NCI-H2107 treated with DMSO at 0.1 percent for 48 hours (cell line): Measurements from ENCODE around the gene ERCC5.
A peak's percentile ranks its signal among the peaks of the same experiment; 100 is the strongest.

Experiments
- DNase-seq: peaks from one replicate; lab custom pipeline; 2025; ENCODE audit not compliant: unreplicated experiment; lab: John Stamatoyannopoulos, UW

Gene ERCC5

DNA sequence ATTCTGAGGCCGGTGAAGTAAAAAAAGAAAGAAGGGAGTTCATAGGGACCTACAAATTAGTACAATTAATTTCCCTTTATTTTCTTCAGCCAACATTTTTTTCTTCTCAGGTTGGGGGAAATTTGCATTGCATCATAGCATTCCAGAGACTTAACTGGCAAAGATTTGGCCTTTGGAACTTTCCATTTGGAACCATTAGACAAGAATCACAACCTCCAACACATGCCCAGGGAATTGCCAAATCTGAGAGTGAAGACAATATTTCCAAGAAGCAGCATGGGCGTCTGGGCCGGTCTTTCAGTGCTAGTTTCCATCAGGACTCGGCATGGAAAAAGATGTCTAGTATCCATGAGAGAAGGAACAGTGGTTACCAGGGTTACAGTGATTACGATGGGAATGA is 6.4 kb upstream of the ERCC5 start:
- no peak for DNase-seq

DNA sequence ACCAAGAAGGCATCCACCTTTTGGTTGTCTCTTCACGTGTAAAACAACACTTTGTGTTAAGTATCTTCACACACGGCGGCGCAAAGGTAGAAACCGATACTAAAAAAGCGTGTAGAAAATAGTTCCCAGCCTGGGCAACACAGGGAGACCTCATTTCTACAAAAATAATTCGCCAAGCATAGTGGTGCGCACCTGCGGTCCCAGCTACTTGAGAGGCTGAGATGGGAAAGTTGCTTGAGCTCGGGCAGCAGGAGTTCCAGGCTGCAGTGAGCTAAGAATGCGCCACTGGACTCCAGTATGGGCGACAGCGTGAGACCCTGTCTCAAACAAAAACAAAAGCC is 573 bp upstream of the ERCC5 start:
- no peak for DNase-seq

DNA sequence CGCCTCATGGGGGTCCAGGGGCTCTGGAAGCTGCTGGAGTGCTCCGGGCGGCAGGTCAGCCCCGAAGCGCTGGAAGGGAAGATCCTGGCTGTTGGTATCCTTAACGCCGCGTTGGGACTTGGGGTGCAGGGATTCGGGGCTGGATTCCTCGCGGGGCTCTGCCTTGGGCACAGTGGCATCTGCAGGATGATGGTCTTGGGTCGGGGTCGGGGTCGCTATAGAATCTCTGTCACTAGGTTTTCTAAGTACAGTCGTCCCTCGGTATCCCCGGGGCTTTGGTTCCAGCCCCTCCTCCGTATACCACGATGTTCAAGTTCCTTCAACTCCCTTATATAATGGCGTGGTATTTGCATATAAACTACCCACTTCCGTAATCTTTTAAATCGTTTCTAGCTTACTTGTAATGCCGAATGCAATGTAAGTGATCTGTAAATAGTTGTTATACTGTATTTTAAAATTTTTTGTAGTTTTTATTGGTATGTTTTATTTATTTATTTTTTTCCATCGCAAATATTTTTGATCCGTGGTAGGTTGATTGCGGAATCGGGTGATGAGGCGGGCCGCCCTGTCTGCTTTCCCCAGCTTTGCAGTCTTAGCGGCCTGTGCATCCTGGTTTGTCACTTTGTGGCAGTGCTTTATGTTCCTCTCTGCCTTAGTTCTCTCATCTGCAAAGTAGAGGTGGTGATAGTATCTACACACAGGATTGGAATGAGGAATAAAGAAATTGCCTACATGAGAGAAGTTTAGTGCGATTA is 606 bp downstream of the ERCC5 start:
- peak; percentile 5 for DNase-seq

DNA sequence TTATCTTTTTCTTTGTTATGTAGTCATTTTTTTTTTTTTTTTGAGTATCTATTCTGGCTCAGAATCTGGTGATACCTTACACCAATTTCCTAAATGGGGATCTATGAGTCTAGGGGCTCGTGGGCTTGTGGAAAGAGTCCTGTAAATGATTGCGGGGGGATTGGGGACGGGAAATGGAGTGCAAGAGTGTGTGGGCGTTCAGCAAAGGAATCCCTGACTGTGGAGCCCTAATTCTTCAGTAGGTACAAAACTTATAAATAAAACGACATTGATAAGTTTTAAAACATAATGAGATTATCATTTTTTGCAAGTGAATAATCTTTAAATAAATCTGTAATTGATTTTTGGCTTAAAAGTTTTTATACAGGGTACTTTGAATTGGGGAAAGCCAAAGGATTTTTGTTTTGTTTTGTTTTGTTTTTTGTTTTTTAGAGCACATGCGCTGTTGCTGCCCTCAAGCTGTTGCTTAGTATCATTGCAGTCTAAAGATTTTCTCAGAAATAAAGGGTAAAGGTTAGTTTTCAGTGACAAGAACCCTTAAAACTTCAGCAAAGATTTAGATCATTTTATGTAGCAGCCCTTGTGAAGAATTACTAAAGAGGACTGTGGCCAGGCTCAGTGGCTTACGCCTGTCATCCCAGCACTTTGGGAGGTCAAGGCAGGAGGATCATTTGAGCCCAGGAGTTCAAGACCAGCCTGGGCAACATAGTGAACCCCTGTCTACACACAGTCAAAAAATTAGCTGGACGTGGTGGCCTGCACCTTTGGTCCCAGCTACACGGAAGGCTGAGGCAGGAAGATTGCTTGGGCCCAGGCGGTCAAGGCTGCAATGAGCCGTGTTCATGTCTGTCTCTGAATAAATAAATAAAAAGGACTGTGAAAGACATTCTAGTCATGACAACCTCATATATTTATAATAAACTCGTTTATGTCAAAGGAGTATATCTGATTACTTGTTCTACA is 1.7 kb downstream of the ERCC5 start:
- peak; percentile 7 for DNase-seq

DNA sequence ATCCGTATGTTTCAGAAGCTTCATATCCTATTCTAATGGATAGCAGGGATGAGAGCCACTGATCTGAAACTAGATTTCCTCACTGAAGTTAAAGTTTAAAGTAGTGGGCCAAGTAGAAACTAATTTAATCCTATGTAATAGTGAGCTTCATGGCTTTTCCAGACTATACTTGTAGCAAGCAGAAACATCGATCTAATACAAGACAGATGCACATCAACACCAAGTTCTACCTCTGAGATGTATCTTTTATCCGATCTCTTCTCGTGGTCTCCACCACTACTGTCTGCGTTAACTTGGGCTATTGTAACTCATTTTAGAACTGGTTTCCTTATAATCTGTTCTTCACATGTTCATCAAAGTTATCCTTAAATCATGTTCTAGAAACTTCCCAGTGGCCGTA is 3.1 kb downstream of the ERCC5 start:
- DNase-seq, result no peak

DNA sequence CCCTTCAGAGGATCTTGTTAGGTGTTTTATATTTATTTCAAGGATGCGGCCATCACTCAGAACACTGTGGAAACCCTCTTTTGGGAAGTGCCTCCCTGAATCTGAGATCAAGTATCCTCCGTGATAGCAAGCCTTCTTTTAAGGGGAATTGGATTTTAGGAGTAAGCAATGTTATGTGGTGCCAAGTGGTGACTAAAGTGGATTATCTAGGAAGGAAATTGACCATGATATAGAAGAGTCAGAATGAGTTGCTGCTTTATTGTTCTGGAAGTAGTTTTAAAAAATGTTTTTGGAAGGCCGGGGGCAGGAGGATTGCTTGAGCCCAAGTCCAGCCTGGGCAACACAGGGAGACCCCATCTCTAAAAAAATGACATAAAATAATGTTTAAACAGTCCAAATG is 6.7 kb downstream of the ERCC5 start:
- no peak for DNase-seq

DNA sequence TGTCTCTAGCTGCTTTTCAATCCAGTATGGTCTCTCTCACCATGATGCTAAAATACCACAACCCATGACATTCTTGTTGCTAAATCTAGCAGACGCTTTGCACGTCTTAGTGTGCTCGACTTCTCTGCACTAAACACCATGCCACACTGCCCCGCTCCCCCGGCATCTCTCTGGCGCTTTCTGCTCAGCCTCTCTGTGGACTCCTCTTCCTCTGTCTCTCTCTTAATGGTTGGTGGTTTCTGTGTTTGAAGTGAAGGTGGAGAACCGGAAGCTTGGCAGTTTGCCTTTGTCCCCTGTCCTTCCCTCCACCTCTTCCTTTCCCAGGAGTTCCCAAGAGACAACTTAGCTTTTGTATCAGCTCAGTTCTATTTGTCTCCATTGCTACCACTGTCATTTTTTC is 8.8 kb downstream of the ERCC5 start:
- no peak for DNase-seq

DNA sequence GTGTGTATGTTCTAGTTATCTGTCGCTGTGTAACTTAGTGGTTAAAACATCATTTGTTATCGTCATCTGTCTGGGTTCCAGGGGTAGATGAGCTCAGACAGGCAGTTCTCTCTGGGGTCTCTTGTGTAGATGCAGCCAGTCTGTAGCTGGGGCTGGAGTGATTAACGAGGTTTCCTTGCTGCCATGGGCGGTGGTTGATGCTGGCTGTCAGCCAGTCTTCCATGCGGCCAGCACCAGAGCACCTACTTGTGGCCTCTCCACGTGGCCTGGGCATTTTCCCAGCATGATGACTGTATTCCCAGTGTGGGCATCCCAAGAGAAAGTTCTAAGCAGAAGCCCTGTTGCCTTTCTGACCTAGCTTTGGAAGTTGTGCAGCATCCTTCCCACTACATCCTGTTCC is 10.7 kb downstream of the ERCC5 start:
- DNase-seq, result no peak

DNA sequence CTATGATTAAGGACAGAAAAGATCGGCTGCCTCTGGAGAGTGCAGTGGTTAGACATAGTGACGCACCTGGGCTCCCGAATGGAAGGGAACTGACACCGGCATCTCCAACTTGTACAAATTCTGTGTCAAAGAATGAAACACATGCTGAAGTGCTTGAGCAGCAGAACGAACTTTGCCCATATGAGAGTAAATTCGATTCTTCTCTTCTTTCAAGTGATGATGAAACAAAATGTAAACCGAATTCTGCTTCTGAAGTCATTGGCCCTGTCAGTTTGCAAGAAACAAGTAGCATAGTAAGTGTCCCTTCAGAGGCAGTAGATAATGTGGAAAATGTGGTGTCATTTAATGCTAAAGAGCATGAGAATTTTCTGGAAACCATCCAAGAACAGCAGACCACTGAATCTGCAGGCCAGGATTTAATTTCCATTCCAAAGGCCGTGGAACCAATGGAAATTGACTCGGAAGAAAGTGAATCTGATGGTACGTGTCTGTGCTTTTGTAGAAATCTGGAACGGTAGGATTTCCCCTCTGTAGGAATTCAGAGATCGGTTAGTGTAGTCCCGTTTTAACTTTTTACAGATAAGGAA is 16.9 kb downstream of the ERCC5 start:
- DNase-seq, result no peak

DNA sequence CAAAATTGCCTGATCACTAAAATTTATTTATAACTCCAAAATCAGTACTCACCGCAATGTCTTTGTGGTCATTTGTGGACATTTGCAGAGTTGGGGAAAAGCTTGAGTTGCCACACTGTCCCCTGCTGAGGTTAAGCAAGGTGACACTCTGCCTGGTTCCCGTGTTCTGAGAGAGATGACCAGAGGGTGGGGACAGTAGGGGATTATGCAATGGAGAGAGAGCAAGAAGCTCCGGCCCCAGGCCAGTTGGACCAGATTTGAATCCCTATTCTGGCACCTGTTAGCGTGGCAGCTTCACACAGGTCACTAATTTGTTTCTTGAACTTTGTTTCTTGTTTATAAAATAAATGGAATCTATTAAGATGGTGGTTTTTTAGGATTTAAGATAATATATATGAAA is 17.8 kb downstream of the ERCC5 start:
- no peak for DNase-seq

DNA sequence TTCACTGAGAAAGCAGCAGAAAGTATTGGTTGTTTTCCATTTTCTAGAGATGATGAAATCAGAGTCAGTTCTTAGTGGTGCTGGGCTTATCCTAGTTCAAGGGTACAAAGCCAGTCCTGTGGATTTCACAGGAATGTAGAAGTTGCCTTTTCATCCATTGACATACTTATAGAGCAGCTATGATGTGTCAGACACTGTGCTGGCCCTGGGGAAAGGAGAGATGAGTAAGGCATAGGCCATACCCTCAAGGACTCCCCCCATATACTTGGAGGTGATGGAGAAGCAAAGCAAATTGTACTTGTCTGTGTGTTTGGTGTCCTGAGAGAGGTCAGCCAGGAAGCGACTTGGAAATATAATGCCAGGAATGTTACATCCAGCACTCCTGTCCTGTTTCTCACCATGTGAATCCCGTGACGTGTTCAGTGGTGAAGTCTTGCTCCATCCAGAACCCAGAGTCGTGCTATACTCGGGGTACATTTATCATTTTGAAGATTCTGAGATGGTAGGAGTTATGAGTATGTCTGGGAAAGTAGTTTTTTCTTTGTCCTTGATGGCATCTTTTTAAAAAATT is 22.6 kb downstream of the ERCC5 start:
- no peak for DNase-seq

DNA sequence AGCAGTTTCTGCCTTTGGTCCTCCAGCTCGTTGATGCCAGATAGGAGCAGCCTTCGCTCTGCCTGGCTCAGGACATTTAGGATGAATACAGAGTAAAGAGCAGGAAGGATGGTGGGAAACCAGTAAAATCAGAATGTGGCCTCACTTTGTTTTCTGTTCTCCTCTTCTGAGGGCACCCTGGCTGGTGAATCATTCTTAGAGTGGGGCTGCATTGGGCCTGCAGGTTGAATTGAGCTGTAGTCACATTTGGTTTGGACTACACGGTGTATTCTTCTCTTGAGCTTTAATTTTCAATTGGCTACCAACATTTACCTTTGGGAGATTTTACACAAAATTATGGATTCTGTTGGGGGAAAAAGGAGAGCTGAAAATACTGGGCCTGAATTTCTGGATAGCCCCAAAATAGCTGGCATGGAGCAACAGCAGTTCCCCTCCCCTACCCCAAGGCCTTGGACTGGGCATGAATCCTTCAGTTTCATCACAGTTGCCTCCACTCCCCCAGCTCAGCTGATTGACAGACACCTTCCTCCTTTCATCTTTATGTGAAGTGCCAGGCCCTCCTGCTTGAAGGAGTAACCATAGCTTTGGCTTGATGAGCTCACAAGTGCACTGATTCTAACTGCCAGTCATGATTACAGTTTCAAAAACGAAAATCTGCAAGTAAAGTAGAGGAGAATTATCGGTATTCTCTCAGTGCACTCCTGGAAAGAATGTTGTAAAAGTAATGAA is 24.3 kb downstream of the ERCC5 start:
- no peak for DNase-seq

DNA sequence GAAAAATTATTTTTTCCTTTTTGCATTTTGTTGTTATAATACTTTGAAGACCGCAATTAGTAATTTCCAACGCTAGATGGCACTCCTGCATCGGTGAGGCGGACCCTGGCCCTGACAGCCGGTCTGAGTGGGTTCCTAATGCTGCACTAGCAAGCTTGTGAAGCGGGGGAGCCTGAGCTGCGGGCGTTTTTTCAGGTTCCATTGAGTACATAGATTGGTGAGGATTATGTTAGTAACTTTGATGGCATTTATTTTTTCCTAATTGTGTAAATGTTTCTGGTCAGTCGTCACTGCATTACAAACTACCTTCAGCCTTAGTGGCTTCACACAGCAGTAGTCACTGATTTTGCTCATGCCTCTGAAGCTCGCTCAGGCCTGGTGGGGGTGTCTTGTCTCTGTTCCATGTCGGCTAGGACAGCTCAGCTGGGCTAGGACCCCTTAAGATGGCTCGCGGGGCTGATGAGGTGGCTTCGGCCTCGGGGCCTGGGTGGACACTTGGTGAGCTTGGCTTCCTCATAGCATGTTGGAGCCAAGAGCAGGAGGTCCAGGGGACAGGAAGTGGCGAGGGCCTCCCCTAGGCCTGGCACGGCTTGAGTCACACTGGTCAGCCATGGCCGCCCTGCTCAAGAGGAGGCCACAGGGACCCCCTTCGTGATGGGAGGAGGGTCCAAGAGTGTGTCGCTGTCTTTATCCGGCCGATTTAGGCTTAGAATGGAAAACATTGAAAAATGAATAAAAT is 25.0 kb downstream of the ERCC5 start:
- no peak for DNase-seq

DNA sequence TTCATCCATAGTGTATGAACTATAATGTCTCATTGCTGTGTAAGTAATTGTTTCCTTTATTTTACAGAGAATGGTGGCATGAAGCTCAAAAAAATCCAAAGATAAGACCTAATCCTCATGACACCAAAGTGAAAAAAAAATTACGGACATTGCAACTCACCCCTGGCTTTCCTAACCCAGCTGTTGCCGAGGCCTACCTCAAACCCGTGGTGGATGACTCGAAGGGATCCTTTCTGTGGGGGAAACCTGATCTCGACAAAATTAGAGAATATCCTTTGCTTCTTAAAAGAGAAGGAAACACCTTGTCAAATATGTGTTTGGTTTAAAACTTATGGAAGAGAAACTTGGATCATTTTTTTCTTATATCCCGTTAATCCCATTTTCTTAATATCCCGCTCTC is 26.3 kb downstream of the ERCC5 start:
- no peak for DNase-seq

DNA sequence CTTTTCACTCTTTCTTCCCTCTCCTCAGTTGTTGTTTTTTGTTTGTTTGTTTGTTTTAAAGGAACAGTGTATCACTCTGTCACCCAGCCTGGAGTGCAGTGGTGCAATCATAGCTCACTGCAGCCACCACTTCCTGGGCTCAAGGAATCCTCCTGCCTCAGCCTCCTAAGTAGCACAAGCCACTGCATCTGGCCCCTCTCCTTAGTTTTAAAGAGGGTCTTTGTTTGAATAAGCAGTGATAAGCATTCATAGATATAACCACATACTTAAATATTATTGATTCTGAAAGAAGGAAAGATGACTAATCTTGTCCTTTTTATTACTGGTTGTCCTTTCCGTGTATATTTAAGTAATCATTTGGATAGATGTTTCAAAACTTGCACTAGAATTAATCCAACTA is 26.7 kb downstream of the ERCC5 start:
- no peak for DNase-seq

DNA sequence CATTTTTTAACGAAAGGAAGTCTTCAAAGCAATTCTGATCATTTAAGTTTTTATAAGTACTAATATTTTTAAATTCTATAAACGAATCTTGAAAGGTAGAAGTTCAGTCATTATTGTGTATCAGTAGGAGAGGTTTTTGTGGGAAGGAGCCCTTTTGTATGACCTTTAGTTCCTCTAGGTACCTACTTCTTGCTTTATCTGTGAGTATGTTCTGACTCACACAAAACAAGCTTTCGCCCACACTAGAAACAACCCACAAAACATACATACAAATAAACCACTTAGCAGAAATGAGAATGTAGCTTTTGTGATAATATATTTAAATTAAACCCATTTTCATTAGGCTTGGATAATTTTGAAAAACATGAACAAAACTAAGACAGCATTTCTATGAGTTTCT is 27.8 kb downstream of the ERCC5 start:
- no peak for DNase-seq

DNA sequence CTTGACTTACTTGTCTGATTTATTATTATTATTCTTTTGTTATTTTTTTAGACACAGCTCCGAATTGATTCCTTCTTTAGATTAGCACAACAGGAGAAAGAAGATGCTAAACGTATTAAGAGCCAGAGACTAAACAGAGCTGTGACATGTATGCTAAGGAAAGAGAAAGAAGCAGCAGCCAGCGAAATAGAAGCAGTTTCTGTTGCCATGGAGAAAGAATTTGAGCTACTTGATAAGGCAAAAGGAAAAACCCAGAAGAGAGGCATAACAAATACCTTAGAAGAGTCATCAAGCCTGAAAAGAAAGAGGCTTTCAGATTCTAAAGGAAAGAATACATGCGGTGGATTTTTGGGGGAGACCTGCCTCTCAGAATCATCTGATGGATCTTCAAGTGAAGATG is 29.4 kb downstream of the ERCC5 start:
- DNase-seq, result no peak

DNA sequence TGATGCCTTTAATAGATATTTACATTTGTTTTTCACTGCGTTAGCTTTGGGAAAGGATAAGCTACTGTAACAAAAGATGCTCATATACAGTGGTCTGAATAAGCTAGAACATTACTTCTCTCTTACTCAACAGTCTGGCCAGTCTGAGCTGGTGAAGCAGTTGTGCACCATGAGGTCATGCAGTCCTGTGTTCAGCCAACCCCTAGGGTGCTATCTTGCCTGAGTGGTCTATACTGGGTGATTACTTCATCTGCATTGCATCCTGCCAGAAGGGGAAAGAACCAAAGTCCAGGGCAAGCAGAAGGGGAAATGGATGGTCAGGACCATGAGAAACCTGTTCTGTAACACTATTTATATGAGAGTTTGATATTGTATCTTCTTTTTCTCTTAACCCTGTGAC is 31.5 kb downstream of the ERCC5 start:
- no peak for DNase-seq

DNA sequence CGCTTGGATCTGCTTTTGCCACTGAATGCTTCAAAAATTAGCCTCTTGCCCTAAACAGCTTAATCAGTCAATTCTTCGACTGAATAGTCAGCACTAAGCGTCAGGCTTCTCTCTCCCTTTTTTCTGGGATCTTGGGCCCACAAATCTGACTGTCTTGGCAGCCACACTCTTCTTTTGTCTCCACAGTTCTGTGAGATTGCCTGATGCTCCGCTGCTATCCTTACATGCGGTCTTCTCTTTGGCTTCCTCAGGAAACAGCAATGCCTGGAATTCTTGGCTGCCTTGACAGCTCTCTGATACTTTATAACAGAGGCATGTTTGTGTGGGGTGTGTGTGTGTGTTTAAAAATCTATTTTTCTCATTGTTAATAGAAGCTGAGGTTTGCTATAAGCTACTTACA is 32.6 kb downstream of the ERCC5 start:
- DNase-seq, result no peak

DNA sequence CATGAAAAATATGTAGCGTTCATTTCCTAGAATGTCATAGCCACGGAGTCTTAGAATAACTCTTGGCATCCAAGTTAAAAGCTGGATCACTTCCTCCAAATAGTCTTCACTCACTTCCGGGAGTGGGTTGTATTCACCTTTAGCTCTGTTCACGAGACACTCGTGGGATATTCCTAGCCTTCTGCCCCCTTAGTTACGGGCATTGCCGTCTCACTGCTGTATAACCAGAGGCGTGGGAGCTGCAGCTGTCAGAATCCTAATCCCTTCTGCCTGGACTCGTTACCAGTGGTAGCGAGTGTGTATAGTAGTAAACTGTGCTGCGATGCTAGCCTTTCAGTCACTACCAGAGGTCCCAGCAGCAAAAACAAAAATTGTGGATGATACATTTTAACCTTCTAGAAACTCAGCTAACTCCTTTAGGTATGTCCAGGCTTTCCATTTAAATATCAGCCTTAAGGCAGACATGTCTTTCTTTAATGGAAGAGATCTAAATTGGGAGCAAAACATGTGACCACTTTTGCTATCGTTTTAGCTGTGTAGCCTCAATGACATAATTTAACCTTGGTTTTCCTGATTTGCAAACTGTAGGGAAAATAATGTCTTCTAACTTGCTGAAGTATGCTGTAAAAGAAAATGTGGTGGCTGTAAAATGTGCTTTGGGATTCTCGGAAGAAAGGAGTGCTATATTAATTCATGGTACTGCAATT is 34.1 kb downstream of the ERCC5 start:
- DNase-seq, result no peak
